ENCODE data around the gene PRKCA.

GRCh38 chr17:66541461-66542128, 239.2 kb downstream of the PRKCA start:
- TF ChIP-seq, protein P1, sequence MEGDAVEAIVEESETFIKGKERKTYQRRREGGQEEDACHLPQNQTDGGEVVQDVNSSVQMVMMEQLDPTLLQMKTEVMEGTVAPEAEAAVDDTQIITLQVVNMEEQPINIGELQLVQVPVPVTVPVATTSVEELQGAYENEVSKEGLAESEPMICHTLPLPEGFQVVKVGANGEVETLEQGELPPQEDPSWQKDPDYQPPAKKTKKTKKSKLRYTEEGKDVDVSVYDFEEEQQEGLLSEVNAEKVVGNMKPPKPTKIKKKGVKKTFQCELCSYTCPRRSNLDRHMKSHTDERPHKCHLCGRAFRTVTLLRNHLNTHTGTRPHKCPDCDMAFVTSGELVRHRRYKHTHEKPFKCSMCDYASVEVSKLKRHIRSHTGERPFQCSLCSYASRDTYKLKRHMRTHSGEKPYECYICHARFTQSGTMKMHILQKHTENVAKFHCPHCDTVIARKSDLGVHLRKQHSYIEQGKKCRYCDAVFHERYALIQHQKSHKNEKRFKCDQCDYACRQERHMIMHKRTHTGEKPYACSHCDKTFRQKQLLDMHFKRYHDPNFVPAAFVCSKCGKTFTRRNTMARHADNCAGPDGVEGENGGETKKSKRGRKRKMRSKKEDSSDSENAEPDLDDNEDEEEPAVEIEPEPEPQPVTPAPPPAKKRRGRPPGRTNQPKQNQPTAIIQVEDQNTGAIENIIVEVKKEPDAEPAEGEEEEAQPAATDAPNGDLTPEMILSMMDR (IDR thresholded peaks at IDR 0.05) = no peak
- no peak for TF ChIP-seq POLR2AphosphoS5 (IDR thresholded peaks at IDR 0.05)
